Cardiac muscle cell (in vitro differentiated cells and primary cell): ENCODE results near the gene NUDT8. TPM values are rescaled to one million over a fixed set of nuclear protein-coding genes. Genes with fewer than 3 reads are reported as not detected.
A peak's percentile ranks its signal among the peaks of the same experiment; 100 is the strongest.
"Not testable (repeated sequence)": the region's sequence is repeated elsewhere in the genome, so short reads cannot be mapped to it uniquely, and the experiment has no call there.

Source experiments
- DNase-seq, 2 donors: peaks; one replicate each; pipeline versions ENCODE4 v3.0.0 to v3.0.0-alpha.2; 2010 to 2017; ENCODE audit warnings: low read depth in 1 of 2, low spot score in 1 of 2
- H3K27ac ChIP-seq: fragments of 200-600 bp; sonication (generic); 2 replicates; pipeline ENCODE4 v1.5.1; 2016
- H3K27me3 ChIP-seq: fragments of 200-600 bp; sonication (generic); 2 replicates; pipeline ENCODE4 v1.6.0; 2016; ENCODE audit warnings: control low read depth
- H3K36me3 ChIP-seq: fragments of 200-600 bp; sonication (generic); 2 replicates; pipeline ENCODE4 v1.5.1; 2016; ENCODE audit warnings: control low read depth
- H3K4me1 ChIP-seq: fragments of 200-600 bp; sonication (generic); 2 replicates; pipeline ENCODE4 v1.8.1; 2017; ENCODE audit warnings: low read depth, mild to moderate bottlenecking, mixed run types
- H3K4me3 ChIP-seq: fragments of 200-600 bp; sonication (generic); 2 replicates; pipeline ENCODE4 v1.5.1; 2016; ENCODE audit warnings: mild to moderate bottlenecking
- H3K9me3 ChIP-seq: fragments of 200-600 bp; sonication (generic); 2 replicates; pipeline ENCODE4 v1.5.1; 2017; ENCODE audit warnings: low read depth, mild to moderate bottlenecking, control low read depth
- CTCF ChIP-seq: IDR thresholded peaks from 2 replicates; pipeline ENCODE4 v1.5.1; 2012; ENCODE audit warnings: low read depth, mild to moderate bottlenecking, low read length
- polyA plus RNA-seq: library from polyadenylated mRNA; unstranded; fragments of >200 nt; fragmentation: Nextera tagmentation; extraction: Ambion mirVana; gene quantifications from 2 replicates; pipeline ENCODE4 v1.2.1, GENCODE V29; 2016
- total RNA-seq: library from RNA; depleted of rRNA; stranded (reverse); fragments of >200 nt; gene quantifications from 2 replicates; pipeline ENCODE4 v1.2.3, GENCODE V29; 2016

Gene NUDT8
- total and polyA plus RNA-seq, 2 experiments from 2014 or later = 6.9 to 17.3 TPM

GRCh38 chr11:67619683-67620618 is 9.8 kb downstream of the NUDT8 start:
- H3K27ac ChIP-seq = peak overlapping the region; percentile 83
- peaks cover 19% of the 10 kb centered on the region for H3K4me1 ChIP-seq
- H3K27me3 ChIP-seq, H3K36me3 ChIP-seq, H3K9me3 ChIP-seq: not testable (repeated sequence)
- peak overlapping the region; percentile 63 for H3K4me3 ChIP-seq
- DNase-seq = peak in 1 of 2 donors; percentile 47

- not testable (repeated sequence) for H3K36me3 ChIP-seq, H3K9me3 ChIP-seq, H3K27me3 ChIP-seq, H3K4me3 ChIP-seq, DNase-seq
- Histone ChIP-seq H3K4me1 (peaks cover 23% of the 10 kb centered on the region), H3K27ac (peak overlapping the region; percentile 83)
Observed at GRCh38 chr11:67618901-67619659, 10.7 kb downstream of the NUDT8 start.

- Histone ChIP-seq H3K9me3 (no peaks in the 10 kb centered on the region), H3K27ac (no peak overlapping the region), H3K4me3 (no peak overlapping the region), H3K4me1 (peaks cover 28% of the 10 kb centered on the region), H3K36me3 (no peaks in the 10 kb centered on the region), H3K27me3 (no peaks in the 10 kb centered on the region)
- no peak for TF ChIP-seq CTCF
- no peak for DNase-seq
Observed at GRCh38 chr11:67617243-67617953, 12.3 kb downstream of the NUDT8 start.

GRCh38 chr11:67616431-67617242 is 13.1 kb downstream of the NUDT8 start:
- DNase-seq = no peak
- H3K27me3 ChIP-seq = no peaks in the 10 kb centered on the region
- peak overlapping the region; percentile 8 for H3K27ac ChIP-seq

GRCh38 chr11:67615728-67616430 is 13.9 kb downstream of the NUDT8 start:
- Histone ChIP-seq H3K36me3 (peaks cover 3% of the 10 kb centered on the region), H3K4me1 (peaks cover 28% of the 10 kb centered on the region), H3K27ac (peak overlapping the region; percentile 8), H3K9me3 (no peaks in the 10 kb centered on the region), H3K27me3 (no peaks in the 10 kb centered on the region), H3K4me3 (no peak overlapping the region)
- no peak for TF ChIP-seq CTCF
- no peak for DNase-seq

More at GRCh38 chr11:67616431-67617242, 13.1 kb downstream of the NUDT8 start:
- Histone ChIP-seq H3K36me3 (no peaks in the 10 kb centered on the region), H3K4me3 (no peak overlapping the region), H3K9me3 (no peaks in the 10 kb centered on the region), H3K4me1 (peaks cover 28% of the 10 kb centered on the region)
- no peak for TF ChIP-seq CTCF
